Stimulated activated naive CD4-positive, alpha-beta T cell (primary cell): ENCODE results near the gene CMKLR1.

Experiments used
- DNase-seq, 6 experiments: peaks; one replicate each; lab custom pipeline; 2025; lab: John Stamatoyannopoulos, UW

CMKLR1 gene

GRCh38 chr12:108260969-108261368 is 78.1 kb downstream of the CMKLR1 start:
- DNase-seq, result no peak

- DNase-seq, result no peak
Measured at GRCh38 chr12:108260039-108260438, 79.1 kb downstream of the CMKLR1 start.

GRCh38 chr12:108257610-108258106 is 81.5 kb downstream of the CMKLR1 start:
- DNase-seq, result no peak

DNA sequence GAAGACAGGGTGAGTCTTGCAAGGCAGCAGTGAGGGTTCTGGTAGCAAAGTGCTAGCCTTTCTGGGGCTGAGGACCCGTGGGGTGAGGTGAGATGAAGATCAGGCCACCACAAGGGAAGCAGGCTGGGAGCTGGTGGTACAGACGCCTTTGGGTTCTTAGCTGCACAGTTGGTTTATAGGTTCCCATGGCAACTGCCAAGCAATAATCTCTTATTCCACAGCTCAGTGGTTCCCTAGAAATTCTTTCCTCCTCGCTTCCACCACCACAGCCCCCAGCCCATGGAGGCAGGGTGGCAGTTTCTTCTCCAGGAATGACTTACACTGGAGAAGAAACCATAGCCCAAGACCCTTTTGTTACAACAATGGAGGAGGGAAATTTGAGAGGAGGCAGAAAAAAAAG is 82.1 kb downstream of the CMKLR1 start:
- no peak for DNase-seq

GRCh38 chr12:108255252-108255602 is 83.9 kb downstream of the CMKLR1 start:
- no peak for DNase-seq

- DNase-seq, result no peak
Measured at GRCh38 chr12:108254517-108255251, 84.4 kb downstream of the CMKLR1 start.

GRCh38 chr12:108254030-108254429 is 85.1 kb downstream of the CMKLR1 start:
- no peak for DNase-seq

- no peak for DNase-seq
Measured at GRCh38 chr12:108253540-108253939, 85.6 kb downstream of the CMKLR1 start.

- DNase-seq, result no peak
Measured at GRCh38 chr12:108252523-108252922, 86.6 kb downstream of the CMKLR1 start.

GRCh38 chr12:108248011-108248410 is 91.1 kb downstream of the CMKLR1 start:
- no peak for DNase-seq

GRCh38 chr12:108247130-108247529 is 92.0 kb downstream of the CMKLR1 start:
- DNase-seq, result no peak

GRCh38 chr12:108241986-108242703 is 97.0 kb downstream of the CMKLR1 start:
- no peak for DNase-seq

- no peak for DNase-seq
Measured at GRCh38 chr12:108240928-108241327, 98.2 kb downstream of the CMKLR1 start.

- DNase-seq, result no peak
Measured at GRCh38 chr12:108240027-108240785, 98.9 kb downstream of the CMKLR1 start.

- no peak for DNase-seq
Measured at GRCh38 chr12:108239378-108239777, 99.7 kb downstream of the CMKLR1 start.

- no peak for DNase-seq
Measured at GRCh38 chr12:108238474-108238873, 100.6 kb downstream of the CMKLR1 start.
